Liver (tissue), 9 donors: ENCODE measurements around the gene TSSK2. TPM values are rescaled to one million over a fixed set of nuclear protein-coding genes. Genes with fewer than 3 reads are reported as not detected.
A peak's percentile ranks its signal among the peaks of the same experiment; 100 is the strongest.

Source experiments
- DNase-seq: peaks from one replicate; pipeline ENCODE4 v3.0.0-alpha.2; 2017; ENCODE audit warnings: low spot score
- H3K27ac ChIP-seq, 2 donors: one replicate each; pipeline ENCODE4 v1.7.0; 2013; ENCODE audit warnings: inconsistent platforms in 2 of 2, low read length in 2 of 2, control low read depth in 1 of 2, low read depth in 1 of 2, mild to moderate bottlenecking in 1 of 2
- H3K27me3 ChIP-seq, 4 donors: one replicate each; pipeline versions ENCODE4 v1.6.1 to v1.7.0; 2013; ENCODE audit warnings: low read length in 3 of 4, inconsistent platforms in 1 of 4, mild to moderate bottlenecking in 1 of 4, moderate library complexity in 1 of 4; ENCODE audit not compliant: control insufficient read depth in 4 of 4, insufficient read depth in 4 of 4
- H3K36me3 ChIP-seq, 4 donors: one replicate each; pipeline versions ENCODE4 v1.6.1 to v1.7.0; 2013; ENCODE audit warnings: low read length in 3 of 4, mild to moderate bottlenecking in 3 of 4, low read depth in 1 of 4, moderate library complexity in 1 of 4; ENCODE audit not compliant: control insufficient read depth in 4 of 4, insufficient read depth in 3 of 4
- H3K4me1 ChIP-seq, 4 donors: one replicate each; pipeline versions ENCODE4 v1.6.1 to v1.7.0; 2013; ENCODE audit warnings: low read length in 3 of 4, mild to moderate bottlenecking in 3 of 4, moderate library complexity in 1 of 4; ENCODE audit not compliant: control insufficient read depth in 4 of 4, insufficient read depth in 4 of 4
- H3K4me3 ChIP-seq, 3 donors: one replicate each; pipeline versions ENCODE4 v1.6.1 to v1.7.0; 2013; ENCODE audit warnings: low read length in 3 of 3, control low read depth in 1 of 3, low read depth in 1 of 3, mild to moderate bottlenecking in 1 of 3
- H3K9ac ChIP-seq, 2 donors: one replicate each; pipeline ENCODE4 v1.7.0; 2013; ENCODE audit warnings: low read length in 2 of 2, mild to moderate bottlenecking in 2 of 2, moderate library complexity in 2 of 2, control low read depth in 1 of 2, low read depth in 1 of 2
- H3K9me3 ChIP-seq, 4 donors: one replicate each; pipeline versions ENCODE4 v1.6.1 to v1.7.0; 2013; ENCODE audit warnings: low read length in 3 of 4; ENCODE audit not compliant: control insufficient read depth in 4 of 4
- FOXA1 ChIP-seq: IDR thresholded peaks from 2 replicates; pipeline ENCODE4 v1.6.1; 2016; ENCODE audit warnings: antibody characterized with exemption
- FOXA2 ChIP-seq: IDR thresholded peaks from 2 replicates; pipeline ENCODE4 v1.6.1; 2016; ENCODE audit warnings: antibody characterized with exemption
- HNF4A ChIP-seq, 2 donors: conservative IDR thresholded peaks; 2 replicates each; pipeline ENCODE4 v1.6.1; 2016; ENCODE audit warnings: antibody characterized with exemption in 2 of 2, mild to moderate bottlenecking in 2 of 2
- HNF4G ChIP-seq: IDR thresholded peaks from 2 replicates; pipeline ENCODE4 v1.6.1; 2016; ENCODE audit warnings: antibody characterized with exemption
- JUND ChIP-seq, 2 donors: IDR thresholded peaks; 2 replicates each; pipeline ENCODE4 v1.6.1; 2016; ENCODE audit warnings: antibody characterized with exemption in 2 of 2
- NR2F2 ChIP-seq: IDR thresholded peaks from 2 replicates; pipeline ENCODE4 v1.6.1; 2016; ENCODE audit warnings: antibody characterized with exemption
- RAD21 ChIP-seq, 2 donors: IDR thresholded peaks; 2 replicates each; pipeline ENCODE4 v1.6.1; 2016; ENCODE audit warnings: antibody characterized with exemption in 2 of 2, mild to moderate bottlenecking in 2 of 2
- RXRA ChIP-seq, 2 donors: IDR thresholded peaks; 2 replicates each; pipeline ENCODE4 v1.6.1; 2017 to 2018; ENCODE audit warnings: antibody characterized with exemption in 2 of 2, mild to moderate bottlenecking in 1 of 2
- TAF1 ChIP-seq: conservative IDR thresholded peaks from 2 replicates; pipeline ENCODE4 v1.6.1; 2016; ENCODE audit warnings: antibody characterized with exemption, mild to moderate bottlenecking
- YY1 ChIP-seq: IDR thresholded peaks from 2 replicates; pipeline ENCODE4 v1.6.1; 2016; ENCODE audit warnings: antibody characterized with exemption, mild to moderate bottlenecking
- WGBS: extraction: QIAGEN DNeasy Blood & Tissue Kit; methylation state at CpG from one replicate; pipeline ENCODE4 v1.1.7; 2013; 5-methylcytosine and 5-hydroxymethylcytosine counted together
- polyA plus RNA-seq, 2 donors: library from polyadenylated mRNA; stranded (reverse) in 1 of 2; unstranded in 1 of 2; fragments of 200-250 nt in 1 of 2; fragments of >200 nt in 1 of 2; fragmentation: Nextera tagmentation in 1 of 2; extraction: Ambion mirVana in 1 of 2; gene quantifications; one replicate each; pipeline versions ENCODE4 v1.2.1 to v1.2.3, GENCODE V29; 2013 to 2015
- total RNA-seq, 2 donors: library from RNA; depleted of rRNA; stranded (reverse); fragments of >200 nt; gene quantifications; one replicate each; pipeline ENCODE4 v1.2.3, GENCODE V29; 2014
- TF ChIP-seq, protein P1 (sequence below): IDR thresholded peaks from 2 replicates; pipeline ENCODE4 v1.6.1; 2016; ENCODE audit warnings: antibody characterized with exemption
- TF ChIP-seq, protein P2 (sequence below): IDR thresholded peaks from 2 replicates; pipeline ENCODE4 v1.6.1; 2016; ENCODE audit warnings: antibody characterized with exemption
- TF ChIP-seq, protein P3 (sequence below): IDR thresholded peaks from 2 replicates; pipeline ENCODE4 v1.6.1; 2016; ENCODE audit warnings: antibody characterized with exemption, mild to moderate bottlenecking
- donor health status: healthy.
- donor health status: healthy.
- donor health status: healthy.
- donor health status: healthy.
- donor health status: healthy.

TSSK2 gene
- total and polyA plus RNA-seq, 4 donors: 0.08 TPM; not detected in 3

- Histone ChIP-seq H3K36me3 (no peaks in the 10 kb centered on the region), H3K27me3 (no peaks in the 10 kb centered on the region), H3K9me3 (no peaks in the 10 kb centered on the region), H3K27ac (peak overlapping the region; percentile 90 to 93), H3K4me1 (peaks cover 12 to 43% (median 37%) of the 10 kb centered on the region in 4 donors), H3K9ac (peak overlapping the region; percentile 60 to 81), H3K4me3 (peak overlapping the region; percentile 88 to 94 (median 90))
- DNase-seq: peak; percentile 61
- WGBS: 16% methylated on average over 23 of the region's 23 CpGs
- TF ChIP-seq RXRA (IDR thresholded peaks at IDR 0.05): peak in 1 of 2 donors; percentile 16
- peak; percentile 25 to 26 for TF ChIP-seq JUND (IDR thresholded peaks at IDR 0.05)
- TF ChIP-seq YY1: no peak
Observed at GRCh38 chr22:19120829-19121630, 10.1 kb upstream of the TSSK2 start.

DNA sequence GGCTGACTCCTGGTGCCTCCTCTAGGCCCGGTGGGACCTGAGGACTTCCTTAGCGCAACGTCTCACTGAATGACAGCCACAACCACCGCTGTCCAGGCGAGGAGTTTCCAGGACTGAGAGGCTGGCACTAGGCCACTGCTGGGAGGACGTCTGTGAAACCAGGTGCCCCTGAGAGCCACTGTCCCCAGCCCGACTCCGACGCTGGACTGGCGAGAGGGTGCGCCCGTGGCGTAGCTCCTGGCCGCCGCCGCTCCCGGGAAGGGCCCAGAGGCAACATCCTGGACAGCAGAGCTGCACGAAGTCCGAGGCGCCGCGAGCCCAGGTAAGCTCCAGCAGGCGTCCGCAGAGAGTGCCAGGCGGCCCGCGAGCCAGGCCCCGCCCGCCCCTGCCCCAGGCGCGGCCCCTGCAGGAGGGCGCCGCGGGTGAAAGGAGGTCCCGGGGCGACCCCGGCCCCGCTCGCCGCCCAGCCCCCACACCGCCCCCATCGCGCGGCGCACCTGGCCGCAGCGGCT is 9.4 kb upstream of the TSSK2 start:
- TF ChIP-seq JUND (IDR thresholded peaks at IDR 0.05) (no peak), NR2F2 (no peak), YY1 (no peak), HNF4A (conservative IDR thresholded peaks at IDR 0.05) (no peak), RXRA (IDR thresholded peaks at IDR 0.05) (no peak), HNF4G (no peak), FOXA1 (no peak), TAF1 (no peak), RAD21 (IDR thresholded peaks at IDR 0.05) (no peak), FOXA2 (no peak)
- TF ChIP-seq, protein P1, sequence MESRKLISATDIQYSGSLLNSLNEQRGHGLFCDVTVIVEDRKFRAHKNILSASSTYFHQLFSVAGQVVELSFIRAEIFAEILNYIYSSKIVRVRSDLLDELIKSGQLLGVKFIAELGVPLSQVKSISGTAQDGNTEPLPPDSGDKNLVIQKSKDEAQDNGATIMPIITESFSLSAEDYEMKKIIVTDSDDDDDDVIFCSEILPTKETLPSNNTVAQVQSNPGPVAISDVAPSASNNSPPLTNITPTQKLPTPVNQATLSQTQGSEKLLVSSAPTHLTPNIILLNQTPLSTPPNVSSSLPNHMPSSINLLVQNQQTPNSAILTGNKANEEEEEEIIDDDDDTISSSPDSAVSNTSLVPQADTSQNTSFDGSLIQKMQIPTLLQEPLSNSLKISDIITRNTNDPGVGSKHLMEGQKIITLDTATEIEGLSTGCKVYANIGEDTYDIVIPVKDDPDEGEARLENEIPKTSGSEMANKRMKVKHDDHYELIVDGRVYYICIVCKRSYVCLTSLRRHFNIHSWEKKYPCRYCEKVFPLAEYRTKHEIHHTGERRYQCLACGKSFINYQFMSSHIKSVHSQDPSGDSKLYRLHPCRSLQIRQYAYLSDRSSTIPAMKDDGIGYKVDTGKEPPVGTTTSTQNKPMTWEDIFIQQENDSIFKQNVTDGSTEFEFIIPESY: no peak
- TF ChIP-seq, protein P2, sequence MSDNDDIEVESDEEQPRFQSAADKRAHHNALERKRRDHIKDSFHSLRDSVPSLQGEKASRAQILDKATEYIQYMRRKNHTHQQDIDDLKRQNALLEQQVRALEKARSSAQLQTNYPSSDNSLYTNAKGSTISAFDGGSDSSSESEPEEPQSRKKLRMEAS: no peak
- TF ChIP-seq, protein P3, sequence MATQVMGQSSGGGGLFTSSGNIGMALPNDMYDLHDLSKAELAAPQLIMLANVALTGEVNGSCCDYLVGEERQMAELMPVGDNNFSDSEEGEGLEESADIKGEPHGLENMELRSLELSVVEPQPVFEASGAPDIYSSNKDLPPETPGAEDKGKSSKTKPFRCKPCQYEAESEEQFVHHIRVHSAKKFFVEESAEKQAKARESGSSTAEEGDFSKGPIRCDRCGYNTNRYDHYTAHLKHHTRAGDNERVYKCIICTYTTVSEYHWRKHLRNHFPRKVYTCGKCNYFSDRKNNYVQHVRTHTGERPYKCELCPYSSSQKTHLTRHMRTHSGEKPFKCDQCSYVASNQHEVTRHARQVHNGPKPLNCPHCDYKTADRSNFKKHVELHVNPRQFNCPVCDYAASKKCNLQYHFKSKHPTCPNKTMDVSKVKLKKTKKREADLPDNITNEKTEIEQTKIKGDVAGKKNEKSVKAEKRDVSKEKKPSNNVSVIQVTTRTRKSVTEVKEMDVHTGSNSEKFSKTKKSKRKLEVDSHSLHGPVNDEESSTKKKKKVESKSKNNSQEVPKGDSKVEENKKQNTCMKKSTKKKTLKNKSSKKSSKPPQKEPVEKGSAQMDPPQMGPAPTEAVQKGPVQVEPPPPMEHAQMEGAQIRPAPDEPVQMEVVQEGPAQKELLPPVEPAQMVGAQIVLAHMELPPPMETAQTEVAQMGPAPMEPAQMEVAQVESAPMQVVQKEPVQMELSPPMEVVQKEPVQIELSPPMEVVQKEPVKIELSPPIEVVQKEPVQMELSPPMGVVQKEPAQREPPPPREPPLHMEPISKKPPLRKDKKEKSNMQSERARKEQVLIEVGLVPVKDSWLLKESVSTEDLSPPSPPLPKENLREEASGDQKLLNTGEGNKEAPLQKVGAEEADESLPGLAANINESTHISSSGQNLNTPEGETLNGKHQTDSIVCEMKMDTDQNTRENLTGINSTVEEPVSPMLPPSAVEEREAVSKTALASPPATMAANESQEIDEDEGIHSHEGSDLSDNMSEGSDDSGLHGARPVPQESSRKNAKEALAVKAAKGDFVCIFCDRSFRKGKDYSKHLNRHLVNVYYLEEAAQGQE: no peak
- H3K36me3 ChIP-seq: no peaks in the 10 kb centered on the region
- DNase-seq: peak; percentile 64
- peaks cover 11 to 38% (median 32%) of the 10 kb centered on the region in 4 donors for H3K4me1 ChIP-seq
- H3K9me3 ChIP-seq: no peaks in the 10 kb centered on the region
- H3K4me3 ChIP-seq: peak overlapping the region; percentile 88 to 94 (median 90)
- H3K9ac ChIP-seq: peak overlapping the region; percentile 60 to 81
- H3K27me3 ChIP-seq: no peaks in the 10 kb centered on the region
- peak overlapping the region; percentile 90 to 93 for H3K27ac ChIP-seq
- WGBS: under 1% methylated on average over 47 of the region's 47 CpGs
